Fibroblast of skin of abdomen (primary cell): ENCODE measurements around the gene CD80.

Source experiments
- DNase-seq: peaks from one replicate; pipeline ENCODE4 v3.0.0-alpha.2; 2013

CD80 gene

DNA sequence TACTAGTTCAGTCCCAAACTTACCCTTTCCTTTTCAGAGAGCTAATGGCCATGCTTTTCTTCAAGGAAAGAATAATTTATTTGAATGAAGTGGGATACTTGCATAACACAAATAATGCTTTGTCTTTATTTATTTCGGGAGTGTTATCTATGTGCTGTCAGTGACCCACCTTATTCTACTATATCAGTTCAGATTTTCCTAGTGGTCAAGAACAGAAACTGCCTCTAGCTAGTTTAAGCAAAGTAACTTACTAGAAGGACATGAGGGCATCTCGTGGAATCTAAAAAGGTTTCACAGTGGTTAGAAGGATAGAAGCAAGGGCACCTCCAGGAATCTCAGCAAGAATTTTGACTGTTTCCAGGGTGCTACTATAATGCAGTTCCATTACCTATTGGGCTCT lies 64.8 kb downstream of the CD80 start:
- no peak for DNase-seq

- no peak for DNase-seq
These were observed 66.6 kb downstream of the CD80 start for GRCh38 chr3:119492810-119493209.

DNA sequence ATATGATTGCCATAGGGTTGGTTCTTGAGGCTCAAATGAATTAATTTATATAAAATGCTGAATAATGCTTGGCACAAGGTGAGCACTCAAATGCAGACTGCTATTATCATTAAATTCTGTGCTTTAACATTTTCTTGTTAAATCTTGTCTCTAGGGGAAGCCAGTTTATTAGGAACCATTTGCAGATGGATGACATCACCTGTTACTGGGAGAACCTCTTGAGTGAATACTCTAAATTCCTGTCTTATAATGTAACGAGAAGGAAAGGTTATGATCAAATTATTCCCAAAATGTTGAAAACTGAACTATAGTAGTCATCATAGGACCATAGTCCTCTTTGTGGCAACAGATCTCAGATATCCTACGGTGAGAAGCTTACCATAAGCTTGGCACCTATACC lies 67.3 kb downstream of the CD80 start:
- DNase-seq = no peak

- DNase-seq = no peak
These were observed 69.3 kb downstream of the CD80 start for GRCh38 chr3:119490153-119490552.

DNA sequence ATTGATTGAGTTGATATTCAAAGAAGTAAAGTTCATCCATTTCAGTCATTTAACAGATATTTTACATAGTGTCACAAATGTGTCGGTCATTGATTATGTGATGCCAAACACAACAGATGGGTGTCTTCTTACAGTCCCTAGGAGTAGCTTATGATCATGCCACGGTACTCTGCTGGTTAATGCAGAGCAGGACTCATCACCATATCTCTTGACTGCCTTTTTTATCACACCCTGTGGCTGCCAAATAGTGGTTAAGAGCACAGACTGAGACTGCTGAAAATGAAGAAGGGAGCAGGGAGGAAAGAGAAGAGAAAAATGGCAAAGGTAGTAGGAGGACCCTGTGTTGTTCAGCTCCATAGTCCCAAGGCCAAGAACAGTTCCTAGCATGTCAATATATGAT lies 73.9 kb downstream of the CD80 start:
- DNase-seq = no peak

- DNase-seq = no peak
These were observed 76.3 kb downstream of the CD80 start for GRCh38 chr3:119483101-119483500.

GRCh38 chr3:119481079-119481478 lies 78.3 kb downstream of the CD80 start:
- DNase-seq = no peak
